Activated T-cell treated with anti-CD3 and anti-CD28 coated beads, Interleukin-2, amount 50 U/mL, for 24 hours (primary cell): ENCODE data around the gene KIF3A.
A peak's percentile ranks its signal among the peaks of the same experiment; 100 is the strongest.

ENCODE experiments used
- DNase-seq: peaks from one replicate; pipeline ENCODE4 v3.0.0-alpha.2; 2020
- H3K27ac Mint-ChIP-seq: 2 replicates; pipeline ENCODE4 v1.8.0; 2020; ENCODE audit warnings: mild to moderate bottlenecking, mixed read lengths
- H3K27me3 Mint-ChIP-seq: 2 replicates; pipeline ENCODE4 v1.8.0; 2020; ENCODE audit warnings: mixed read lengths
- H3K36me3 Mint-ChIP-seq: 2 replicates; pipeline ENCODE4 v1.8.0; 2020; ENCODE audit warnings: low read depth, mixed read lengths
- H3K4me1 Mint-ChIP-seq: 2 replicates; pipeline ENCODE4 v1.8.0; 2020; ENCODE audit warnings: low read depth, mixed read lengths
- H3K4me3 Mint-ChIP-seq: 2 replicates; pipeline ENCODE4 v1.8.0; 2020; ENCODE audit warnings: mild to moderate bottlenecking, moderate library complexity, mixed read lengths
- H3K9me3 Mint-ChIP-seq: 2 replicates; pipeline ENCODE4 v1.8.0; 2020; ENCODE audit warnings: mixed read lengths

KIF3A gene

DNA sequence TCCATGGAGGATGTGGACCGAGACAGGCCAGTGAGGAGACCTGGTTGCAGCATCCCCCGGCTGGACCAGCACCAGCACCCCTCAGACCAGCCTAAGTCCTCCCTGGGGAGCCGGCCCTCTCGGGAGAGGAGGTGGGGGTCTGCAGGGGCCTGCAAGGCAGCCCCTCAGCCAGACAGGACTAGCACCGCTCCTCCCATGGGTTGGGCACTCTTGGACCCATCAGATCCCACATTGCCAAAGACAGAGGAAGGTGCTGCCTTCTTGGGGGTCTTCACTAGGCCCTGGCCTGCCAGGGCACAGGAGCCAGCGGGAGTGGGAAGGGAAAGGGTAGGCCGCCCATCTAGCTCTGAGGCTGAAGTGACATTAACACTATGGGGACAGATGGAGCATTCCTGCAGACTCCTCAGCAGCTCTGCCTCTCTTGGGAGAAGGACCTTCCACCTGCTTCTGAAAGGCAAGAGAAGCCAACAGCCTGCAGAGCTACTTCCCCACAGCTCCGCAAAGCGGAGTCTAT is 72.6 kb downstream of the KIF3A start:
- Mint-ChIP-seq H3K4me1 (peaks cover 42% of the 10 kb centered on the region), H3K9me3 (no peaks in the 10 kb centered on the region), H3K4me3 (no peak overlapping the region), H3K27ac (no peak overlapping the region), H3K36me3 (no peaks in the 10 kb centered on the region), H3K27me3 (peaks cover 3% of the 10 kb centered on the region)
- DNase-seq: no peak

DNA sequence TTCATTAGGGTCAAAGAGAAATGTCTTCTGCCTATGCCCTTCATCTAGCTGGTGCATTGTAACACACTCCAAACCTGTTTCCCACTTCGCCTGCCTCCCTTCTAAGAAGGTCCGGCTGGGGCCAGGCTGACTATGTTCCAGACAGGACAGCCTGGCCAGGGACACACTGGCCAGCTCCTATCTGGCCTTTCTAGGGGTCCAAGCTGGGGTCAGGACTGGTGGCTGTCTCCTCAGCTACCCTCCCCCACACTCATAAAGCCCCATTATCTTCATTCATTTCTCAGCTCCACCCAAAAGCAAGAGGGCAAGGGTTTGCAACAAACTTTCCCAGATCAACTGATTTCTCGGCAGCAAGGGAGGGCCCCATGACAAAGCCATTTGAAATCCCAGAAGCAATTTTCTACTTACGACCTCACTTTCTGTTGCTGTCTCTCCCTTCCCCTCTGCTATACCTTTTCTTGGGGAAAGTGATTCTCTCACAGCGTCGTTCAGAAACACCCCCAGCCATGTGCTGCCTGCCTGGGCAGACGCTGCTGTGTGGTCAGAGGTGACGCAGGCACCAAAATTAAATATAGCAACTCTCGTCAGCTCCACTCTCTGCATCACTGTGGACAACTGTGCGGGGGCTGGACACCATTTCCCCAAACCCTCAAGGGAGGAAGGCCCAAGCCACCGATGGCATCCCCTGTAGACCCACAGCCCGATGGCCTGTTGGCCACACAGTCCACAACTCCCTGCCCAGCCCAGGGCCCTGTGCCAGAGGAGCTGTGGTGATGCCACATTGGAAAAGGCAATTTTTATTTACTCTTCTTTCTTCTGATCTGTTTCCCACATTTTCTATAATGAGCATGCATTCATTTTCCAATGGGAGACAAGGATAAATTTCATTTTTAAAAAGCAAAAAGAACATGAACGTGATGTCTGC is 73.3 kb downstream of the KIF3A start:
- Mint-ChIP-seq H3K4me3 (no peak overlapping the region), H3K36me3 (no peaks in the 10 kb centered on the region), H3K9me3 (no peaks in the 10 kb centered on the region), H3K4me1 (peaks cover 42% of the 10 kb centered on the region), H3K27ac (peak overlapping the region; percentile 92), H3K27me3 (peaks cover 6% of the 10 kb centered on the region)
- DNase-seq: no peak

DNA sequence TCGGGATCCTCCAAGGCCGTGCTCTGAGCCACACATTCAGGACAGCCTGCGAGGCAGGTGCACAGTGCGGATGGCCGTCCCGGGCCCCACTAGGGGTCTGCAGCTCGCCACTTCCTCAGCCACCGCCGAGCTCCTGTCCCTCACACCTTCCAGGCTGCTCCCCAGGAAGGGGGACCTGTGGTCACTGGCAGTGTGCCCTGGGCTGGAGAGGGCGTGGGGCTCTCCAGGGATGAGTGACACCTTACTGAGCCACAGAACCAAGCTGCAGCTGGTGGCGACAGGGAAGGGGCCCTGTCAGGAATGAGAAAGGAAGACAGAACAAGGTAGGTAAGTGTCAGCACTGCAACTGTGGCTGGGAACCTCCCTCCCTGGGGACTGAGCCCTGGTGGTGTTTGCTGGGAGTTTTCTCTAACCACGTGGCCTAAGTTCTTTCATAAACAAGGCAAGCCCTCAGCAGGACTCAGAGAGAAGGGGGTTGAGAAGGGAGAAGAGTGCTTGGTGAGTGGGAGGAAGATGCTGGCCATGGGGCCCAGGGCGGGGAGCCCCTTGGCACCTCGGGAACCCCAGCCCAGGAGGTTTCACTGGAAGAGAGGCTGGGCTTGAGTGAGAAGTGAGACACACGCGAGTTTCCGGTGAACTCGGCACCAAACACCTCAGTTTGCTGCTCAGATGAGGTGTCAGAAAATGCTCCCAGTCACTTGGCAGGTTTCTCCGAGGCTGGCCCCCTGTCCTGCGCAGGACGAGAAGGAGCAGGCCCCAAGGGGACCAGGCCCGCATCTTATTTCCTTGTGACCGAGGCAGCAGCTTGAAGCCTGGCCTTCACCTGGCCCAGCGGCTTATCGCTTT is 74.2 kb downstream of the KIF3A start:
- peak; percentile 61 for DNase-seq
- Mint-ChIP-seq H3K27ac (peak overlapping the region; percentile 92), H3K36me3 (no peaks in the 10 kb centered on the region), H3K27me3 (peaks cover 12% of the 10 kb centered on the region), H3K4me1 (peaks cover 48% of the 10 kb centered on the region), H3K4me3 (no peak overlapping the region), H3K9me3 (no peaks in the 10 kb centered on the region)

DNA sequence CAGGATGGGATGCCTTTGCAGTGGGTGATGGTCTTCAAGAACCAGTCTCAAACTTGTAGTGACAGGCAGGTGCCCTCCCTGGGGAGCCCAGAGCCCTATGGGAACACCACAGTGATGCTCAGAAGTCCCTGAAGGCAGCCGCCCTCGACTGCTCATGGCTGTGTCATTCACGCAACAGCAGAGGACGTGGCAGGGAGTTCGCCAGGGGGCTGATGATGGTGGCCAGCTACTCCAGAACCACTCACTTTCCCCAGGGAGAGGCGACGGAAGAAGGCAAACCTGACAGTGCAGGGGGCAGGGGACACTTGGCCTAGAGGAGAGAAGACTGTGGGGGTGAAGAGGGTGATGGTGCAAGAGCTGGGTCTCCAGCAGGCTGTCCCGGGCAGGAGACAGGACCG is 75.3 kb downstream of the KIF3A start:
- Mint-ChIP-seq H3K4me3 (no peak overlapping the region), H3K9me3 (no peaks in the 10 kb centered on the region), H3K4me1 (peaks cover 57% of the 10 kb centered on the region), H3K27me3 (peaks cover 24% of the 10 kb centered on the region), H3K27ac (peak overlapping the region; percentile 30), H3K36me3 (no peaks in the 10 kb centered on the region)
- DNase-seq: no peak

DNA sequence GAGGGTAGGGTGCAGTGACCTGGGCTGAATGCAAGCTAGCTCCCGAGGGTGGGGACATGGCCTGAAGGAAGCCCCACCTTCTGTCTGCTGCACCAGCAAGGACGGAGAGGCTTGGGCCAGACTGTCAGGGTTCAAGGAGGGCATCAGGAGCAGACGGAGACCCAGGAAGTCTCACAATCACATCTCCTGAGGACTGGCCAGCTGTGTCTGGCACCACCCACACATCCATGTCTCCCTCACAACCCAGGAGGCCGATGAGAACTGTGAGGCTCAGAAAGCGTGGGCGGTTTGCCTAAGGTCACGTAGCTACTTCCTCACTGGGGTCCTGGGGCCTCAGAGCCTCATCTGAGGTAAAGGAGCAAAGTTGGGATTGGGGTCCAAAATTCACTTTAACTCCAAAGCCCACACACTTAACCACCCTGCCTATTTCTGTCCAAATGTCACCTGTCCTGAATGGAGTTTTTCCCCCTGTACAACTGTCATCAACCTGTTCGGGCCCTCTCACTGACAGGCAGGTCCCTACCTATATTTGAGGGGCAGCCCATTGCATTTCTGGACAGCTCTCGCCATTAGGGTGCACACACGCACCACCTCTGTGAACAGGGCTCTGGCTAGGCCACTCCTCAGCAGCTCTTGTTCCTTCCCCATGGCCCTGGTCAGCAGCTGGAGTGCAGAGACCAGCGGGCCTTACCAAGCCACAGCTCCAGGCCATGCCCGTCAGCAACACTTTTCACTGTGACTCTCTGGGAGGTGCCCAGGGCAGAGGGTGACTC is 75.9 kb downstream of the KIF3A start:
- peaks cover 29% of the 10 kb centered on the region for H3K27me3 Mint-ChIP-seq
- H3K9me3 Mint-ChIP-seq: no peaks in the 10 kb centered on the region
- H3K4me1 Mint-ChIP-seq: peaks cover 62% of the 10 kb centered on the region
- no peak for DNase-seq
- H3K4me3 Mint-ChIP-seq: no peak overlapping the region
- H3K27ac Mint-ChIP-seq: no peak overlapping the region
- H3K36me3 Mint-ChIP-seq: no peaks in the 10 kb centered on the region

DNA sequence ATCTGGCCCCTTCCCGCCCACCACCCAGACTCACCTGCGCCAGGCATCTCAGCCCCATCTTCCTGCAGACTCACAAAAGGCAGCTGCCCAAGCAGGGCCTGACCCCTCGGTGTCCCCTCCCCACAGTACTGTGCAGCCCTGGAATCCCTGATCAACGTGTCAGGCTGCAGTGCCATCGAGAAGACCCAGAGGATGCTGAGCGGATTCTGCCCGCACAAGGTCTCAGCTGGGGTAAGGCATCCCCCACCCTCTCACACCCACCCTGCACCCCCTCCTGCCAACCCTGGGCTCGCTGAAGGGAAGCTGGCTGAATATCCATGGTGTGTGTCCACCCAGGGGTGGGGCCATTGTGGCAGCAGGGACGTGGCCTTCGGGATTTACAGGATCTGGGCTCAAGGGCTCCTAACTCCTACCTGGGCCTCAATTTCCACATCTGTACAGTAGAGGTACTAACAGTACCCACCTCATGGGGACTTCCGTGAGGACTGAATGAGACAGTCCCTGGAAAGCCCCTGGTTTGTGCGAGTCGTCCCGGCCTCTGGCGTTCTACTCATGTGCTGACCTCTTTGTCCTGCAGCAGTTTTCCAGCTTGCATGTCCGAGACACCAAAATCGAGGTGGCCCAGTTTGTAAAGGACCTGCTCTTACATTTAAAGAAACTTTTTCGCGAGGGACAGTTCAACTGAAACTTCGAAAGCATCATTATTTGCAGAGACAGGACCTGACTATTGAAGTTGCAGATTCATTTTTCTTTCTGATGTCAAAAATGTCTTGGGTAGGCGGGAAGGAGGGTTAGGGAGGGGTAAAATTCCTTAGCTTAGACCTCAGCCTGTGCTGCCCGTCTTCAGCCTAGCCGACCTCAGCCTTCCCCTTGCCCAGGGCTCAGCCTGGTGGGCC is 77.5 kb downstream of the KIF3A start:
- Mint-ChIP-seq H3K36me3 (no peaks in the 10 kb centered on the region), H3K4me3 (no peak overlapping the region), H3K27ac (peak overlapping the region; percentile 59), H3K9me3 (no peaks in the 10 kb centered on the region), H3K4me1 (peaks cover 63% of the 10 kb centered on the region), H3K27me3 (peaks cover 39% of the 10 kb centered on the region)
- DNase-seq: no peak

DNA sequence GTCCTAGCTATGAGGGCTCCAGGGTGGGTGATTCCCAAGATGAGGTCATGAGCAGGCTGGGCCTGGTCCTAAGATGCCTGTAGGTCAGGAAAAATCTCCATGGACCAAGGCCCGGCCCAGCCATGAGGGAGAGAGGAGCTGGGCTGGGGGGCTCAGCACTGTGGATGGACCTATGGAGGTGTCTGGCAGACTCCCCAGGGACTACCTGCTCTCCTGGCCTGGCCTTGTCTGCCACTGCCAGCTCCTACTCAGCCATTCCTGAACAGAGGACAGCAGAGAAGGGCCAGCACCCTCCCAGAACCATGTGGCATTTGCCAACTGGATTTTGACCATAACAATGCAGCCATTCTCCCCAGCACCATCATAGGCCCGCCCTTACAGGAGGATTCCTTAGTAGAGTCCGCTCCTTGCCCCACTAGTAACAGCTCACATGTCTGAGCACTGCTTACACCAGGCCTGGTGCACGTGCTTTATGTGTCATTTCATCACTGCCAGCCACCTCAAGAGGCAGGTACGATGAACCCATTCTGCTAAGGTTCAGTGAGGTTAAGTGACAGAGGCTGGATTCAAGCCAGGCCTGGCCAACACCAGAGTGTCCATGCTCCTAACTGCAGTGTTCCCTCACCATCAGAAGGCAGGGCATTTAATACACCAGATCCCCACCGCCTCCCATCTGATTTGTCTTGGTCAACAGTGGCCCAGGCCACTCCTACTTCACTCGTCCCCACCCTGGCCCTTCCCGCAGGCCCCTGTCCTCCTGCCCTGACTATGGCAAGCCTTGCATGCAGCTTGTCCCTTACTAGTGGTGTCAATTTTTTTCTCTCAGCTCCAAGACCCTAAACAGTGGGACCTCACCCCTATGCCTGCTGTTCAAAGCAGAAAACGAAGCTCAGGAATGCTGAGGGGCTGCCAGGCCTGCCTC is 78.7 kb downstream of the KIF3A start:
- H3K4me1 Mint-ChIP-seq: peaks cover 54% of the 10 kb centered on the region
- no peaks in the 10 kb centered on the region for H3K36me3 Mint-ChIP-seq
- H3K9me3 Mint-ChIP-seq: no peaks in the 10 kb centered on the region
- peak overlapping the region; percentile 10 for H3K27ac Mint-ChIP-seq
- H3K27me3 Mint-ChIP-seq: peaks cover 50% of the 10 kb centered on the region
- peak overlapping the region; percentile 28 for H3K4me3 Mint-ChIP-seq
- no peak for DNase-seq

DNA sequence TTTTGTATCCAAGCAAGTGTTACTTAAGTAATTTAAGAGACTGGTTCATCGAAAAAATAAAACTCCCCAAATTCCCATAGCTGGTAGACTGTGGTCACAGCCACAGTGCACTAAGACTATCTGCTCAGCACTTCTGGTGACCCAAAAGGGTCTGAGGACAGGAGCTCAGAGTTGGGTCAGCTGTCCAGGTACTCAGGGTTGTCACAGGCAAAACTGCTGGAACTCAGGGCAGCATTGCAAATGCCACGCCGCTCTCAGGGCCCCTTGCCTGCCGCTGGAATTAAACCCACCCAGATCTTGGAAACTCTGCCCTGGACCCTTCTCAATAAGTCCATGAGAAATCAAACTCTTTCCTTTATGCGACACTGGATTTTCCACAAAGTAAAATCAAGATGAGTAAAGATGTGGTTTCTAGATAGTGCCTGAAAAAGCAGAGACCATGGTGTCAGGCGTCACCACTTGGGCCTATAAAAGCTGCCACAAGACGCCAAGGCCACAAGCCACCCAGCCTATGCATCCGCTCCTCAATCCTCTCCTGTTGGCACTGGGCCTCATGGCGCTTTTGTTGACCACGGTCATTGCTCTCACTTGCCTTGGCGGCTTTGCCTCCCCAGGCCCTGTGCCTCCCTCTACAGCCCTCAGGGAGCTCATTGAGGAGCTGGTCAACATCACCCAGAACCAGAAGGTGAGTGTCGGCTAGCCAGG is 79.5 kb downstream of the KIF3A start, which contains the start of gene IL13:
Gene IL13, plus strand, starts transcription at position 498 of the 705 bp plus-strand sequence. Its CDS starts 14 bp downstream, at position 512.
- Mint-ChIP-seq H3K4me1 (peaks cover 46% of the 10 kb centered on the region), H3K9me3 (no peaks in the 10 kb centered on the region), H3K27me3 (peaks cover 54% of the 10 kb centered on the region), H3K36me3 (no peaks in the 10 kb centered on the region), H3K27ac (peak within 1 kb of the TSS; percentile 14), H3K4me3 (peak within 1 kb of the TSS; percentile 28)
- no peak for DNase-seq

DNA sequence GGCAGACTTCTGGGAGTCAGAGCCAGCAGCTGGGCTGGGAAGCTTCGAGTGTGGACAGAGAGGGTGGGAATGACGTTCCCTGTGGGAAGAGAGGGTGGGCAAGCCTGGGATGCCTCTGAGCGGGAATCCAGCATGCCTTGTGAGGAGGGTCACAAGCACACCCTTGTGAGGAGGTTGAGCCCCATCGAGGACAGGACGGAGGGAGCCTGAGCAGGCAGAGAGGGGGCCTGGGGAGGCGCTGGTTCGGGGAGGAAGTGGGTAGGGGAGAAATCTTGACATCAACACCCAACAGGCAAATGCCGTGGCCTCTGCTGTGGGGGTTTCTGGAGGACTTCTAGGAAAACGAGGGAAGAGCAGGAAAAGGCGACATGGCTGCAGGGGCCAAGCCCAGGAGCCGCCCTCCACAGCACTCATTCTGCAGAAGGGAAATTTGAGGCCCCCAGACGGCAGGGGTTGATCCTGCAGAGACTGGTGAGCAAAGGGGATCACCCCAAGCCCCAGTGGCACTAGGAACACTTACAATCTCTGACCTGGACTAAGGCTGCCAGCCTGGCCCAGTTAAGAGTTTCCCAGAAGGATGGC is 80.5 kb downstream of the KIF3A start:
- Mint-ChIP-seq H3K4me3 (peak overlapping the region; percentile 43), H3K4me1 (peaks cover 40% of the 10 kb centered on the region), H3K9me3 (no peaks in the 10 kb centered on the region), H3K27ac (peak overlapping the region; percentile 57), H3K27me3 (peaks cover 54% of the 10 kb centered on the region), H3K36me3 (no peaks in the 10 kb centered on the region)
- DNase-seq: no peak

DNA sequence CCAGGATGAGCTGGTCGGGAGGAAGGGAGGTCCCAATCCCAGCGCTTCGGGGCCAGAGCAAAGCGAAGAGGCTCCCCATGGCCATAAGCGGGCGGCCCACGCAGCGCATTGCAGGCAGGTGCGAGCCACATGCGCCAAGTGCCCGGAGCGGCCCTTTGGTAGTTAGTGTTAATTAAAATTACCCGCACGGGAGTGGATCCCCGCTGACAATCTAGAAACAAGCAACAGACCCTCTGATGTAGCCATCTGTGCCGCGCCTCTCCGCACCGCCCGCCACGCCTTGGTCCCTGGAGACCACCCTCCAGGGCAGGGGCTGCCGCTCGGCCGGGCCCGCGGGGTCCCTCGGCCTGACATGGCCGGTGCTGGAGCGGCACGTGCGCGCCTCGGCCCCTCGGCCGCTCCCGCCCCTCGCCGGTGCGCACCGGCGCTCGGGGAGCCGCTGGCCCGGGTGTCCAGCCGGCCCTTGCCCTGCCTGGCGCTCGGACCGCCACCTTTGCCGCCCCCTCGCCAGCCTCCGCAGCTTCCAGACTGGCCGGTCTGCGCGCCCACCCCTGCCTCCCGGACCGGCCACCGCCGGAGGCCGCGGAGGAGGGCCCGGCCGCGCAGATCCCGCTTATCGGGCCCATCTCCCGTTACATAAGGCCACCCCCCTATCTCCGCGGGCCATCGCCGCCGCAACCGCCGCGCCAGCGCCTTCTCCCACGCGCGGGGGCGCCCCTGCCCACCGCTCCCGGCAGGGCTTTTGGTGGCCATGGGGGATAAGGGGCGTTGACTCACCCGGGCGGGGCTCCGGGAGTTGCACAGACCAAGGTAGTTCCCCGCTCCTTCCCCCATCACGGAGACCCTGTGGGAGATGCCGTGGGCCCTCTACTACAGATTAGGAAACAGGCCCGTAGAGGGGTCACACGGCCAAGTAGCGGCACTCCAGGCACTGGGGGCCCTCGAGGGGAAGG is 81.2 kb downstream of the KIF3A start:
- H3K9me3 Mint-ChIP-seq: no peaks in the 10 kb centered on the region
- peak; percentile 55 for DNase-seq
- H3K27me3 Mint-ChIP-seq: peaks cover 54% of the 10 kb centered on the region
- peaks cover 32% of the 10 kb centered on the region for H3K4me1 Mint-ChIP-seq
- peak overlapping the region; percentile 43 for H3K4me3 Mint-ChIP-seq
- H3K27ac Mint-ChIP-seq: peak overlapping the region; percentile 57
- H3K36me3 Mint-ChIP-seq: no peaks in the 10 kb centered on the region

DNA sequence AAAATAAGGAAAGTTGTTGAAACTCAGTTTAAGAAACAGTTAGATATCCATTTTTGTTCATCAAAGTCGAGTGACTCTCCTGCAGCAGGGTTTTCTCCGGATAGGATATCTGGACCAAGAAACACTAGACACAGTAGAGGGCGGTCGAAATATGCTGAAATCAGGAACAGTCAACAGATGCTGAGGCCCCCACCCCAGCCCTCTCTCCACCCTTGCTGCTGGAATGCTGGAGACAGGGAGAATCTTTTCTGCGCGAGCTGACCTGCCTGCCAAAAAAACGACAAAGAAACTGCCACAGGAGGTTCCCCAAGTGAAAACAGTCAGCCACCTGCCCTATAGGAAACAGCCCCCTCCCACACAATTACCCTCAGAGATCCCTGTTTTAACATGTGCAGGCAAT is 83.6 kb downstream of the KIF3A start:
- no peaks in the 10 kb centered on the region for H3K36me3 Mint-ChIP-seq
- no peak overlapping the region for H3K27ac Mint-ChIP-seq
- H3K27me3 Mint-ChIP-seq: peaks cover 48% of the 10 kb centered on the region
- peaks cover 26% of the 10 kb centered on the region for H3K4me1 Mint-ChIP-seq
- no peak overlapping the region for H3K4me3 Mint-ChIP-seq
- no peak for DNase-seq
- peaks cover 3% of the 10 kb centered on the region for H3K9me3 Mint-ChIP-seq
